GM21367 (cell line): ENCODE measurements around the gene POTEJ.
A peak's percentile ranks its signal among the peaks of the same experiment; 100 is the strongest.
"Not testable (repeated sequence)": the region's sequence is repeated elsewhere in the genome, so short reads cannot be mapped to it uniquely, and the experiment has no call there.

Source experiments
- ATAC-seq: cut with Tn5 transposase; IDR thresholded peaks from one replicate; pipeline ENCODE4 v1.9.1; 2021; ENCODE audit not compliant: unreplicated experiment

POTEJ gene

GRCh38 chr2:130611140-130611539 lies at the start of gene POTEJ:
Gene POTEJ (plus strand): TSS chr2:130611440. CDS start chr2:130611533, 93 bp downstream.
- ATAC-seq = not testable (repeated sequence)

DNA sequence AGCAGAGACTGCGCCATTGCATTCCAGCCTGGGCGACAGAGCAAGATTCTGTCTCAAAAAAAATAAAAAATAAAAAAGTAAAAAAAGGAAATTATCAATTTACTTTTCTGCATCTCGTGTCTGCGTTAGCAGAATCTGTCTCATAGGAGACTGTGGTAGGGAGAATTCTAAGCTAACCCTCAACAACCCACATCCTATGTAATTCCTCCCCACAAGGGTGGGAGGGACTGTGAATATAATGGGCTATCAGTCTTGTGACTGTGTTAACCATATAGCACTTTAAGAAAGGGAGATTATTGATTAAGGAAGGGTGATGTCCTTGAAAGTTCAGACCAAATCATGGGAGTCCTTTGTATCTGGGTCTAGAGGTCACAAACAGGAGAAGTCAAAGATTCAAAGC lies 45.1 kb upstream of the POTEJ start:
- not testable (repeated sequence) for ATAC-seq

DNA sequence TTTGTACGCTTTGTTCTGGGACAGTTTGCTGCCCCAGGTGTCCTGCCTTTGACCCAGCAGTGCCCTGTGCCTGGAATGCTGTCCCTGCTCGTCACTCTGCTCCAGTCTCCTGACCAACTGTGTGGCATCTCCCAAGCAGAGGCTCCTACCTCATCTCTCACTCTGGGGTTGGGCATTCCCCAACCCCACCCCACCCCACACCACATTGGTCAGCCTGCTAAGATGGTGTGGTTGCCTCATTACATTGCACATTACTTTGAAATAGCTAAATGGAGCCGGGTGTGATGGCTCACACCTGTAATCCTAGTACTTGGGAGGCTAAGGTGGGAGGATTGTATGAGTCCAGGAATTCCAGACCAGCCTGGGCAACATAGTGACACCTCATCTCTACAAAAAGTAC lies 39.3 kb upstream of the POTEJ start:
- ATAC-seq = not testable (repeated sequence)

GRCh38 chr2:130574230-130574629 lies 37.0 kb upstream of the POTEJ start:
- not testable (repeated sequence) for ATAC-seq

- ATAC-seq = not testable (repeated sequence)
Measured at GRCh38 chr2:130576209-130576784, 34.9 kb upstream of the POTEJ start.

DNA sequence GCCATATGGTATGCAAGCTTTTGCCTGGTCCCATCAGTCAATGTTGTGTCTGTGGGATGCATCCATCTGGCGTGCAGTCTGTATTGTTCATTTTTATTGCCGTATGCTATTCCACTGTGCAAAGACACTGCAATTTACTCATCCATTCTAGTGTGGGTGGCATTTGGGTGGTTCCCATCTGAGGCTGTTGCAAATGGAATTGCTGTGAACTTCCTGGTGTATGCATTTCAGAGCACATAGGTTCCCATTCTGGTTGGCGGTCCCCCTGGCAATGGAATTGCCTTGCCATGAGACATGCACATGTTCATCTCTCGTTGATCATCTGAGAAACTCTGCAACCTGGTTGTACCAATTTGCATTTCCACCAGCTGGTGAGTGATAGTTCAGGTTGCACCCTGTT lies 33.7 kb upstream of the POTEJ start:
- not testable (repeated sequence) for ATAC-seq

GRCh38 chr2:130579121-130579520 lies 32.1 kb upstream of the POTEJ start:
- not testable (repeated sequence) for ATAC-seq

GRCh38 chr2:130581491-130581890 lies 29.7 kb upstream of the POTEJ start:
- not testable (repeated sequence) for ATAC-seq

- ATAC-seq = not testable (repeated sequence)
Measured at GRCh38 chr2:130582970-130583369, 28.3 kb upstream of the POTEJ start.

DNA sequence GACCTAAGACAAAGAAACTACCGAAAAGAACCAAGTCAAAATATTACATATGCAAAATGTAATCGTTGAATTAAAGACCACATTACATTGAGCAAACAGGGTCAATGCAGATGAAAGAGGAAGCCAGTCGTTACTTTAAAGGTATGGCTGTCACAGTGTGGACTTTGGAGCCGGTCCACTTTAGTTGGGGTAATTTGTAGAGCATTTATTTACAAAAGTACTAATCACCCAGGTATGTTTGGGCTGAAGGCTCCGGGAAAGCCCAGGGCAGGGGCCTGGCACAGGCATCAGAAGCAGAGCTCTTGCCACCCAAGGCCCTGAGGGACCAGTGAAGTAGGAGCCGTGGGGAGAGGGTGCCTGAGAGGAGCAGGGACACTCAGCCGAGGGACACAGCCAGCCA lies 27.7 kb upstream of the POTEJ start:
- not testable (repeated sequence) for ATAC-seq

DNA sequence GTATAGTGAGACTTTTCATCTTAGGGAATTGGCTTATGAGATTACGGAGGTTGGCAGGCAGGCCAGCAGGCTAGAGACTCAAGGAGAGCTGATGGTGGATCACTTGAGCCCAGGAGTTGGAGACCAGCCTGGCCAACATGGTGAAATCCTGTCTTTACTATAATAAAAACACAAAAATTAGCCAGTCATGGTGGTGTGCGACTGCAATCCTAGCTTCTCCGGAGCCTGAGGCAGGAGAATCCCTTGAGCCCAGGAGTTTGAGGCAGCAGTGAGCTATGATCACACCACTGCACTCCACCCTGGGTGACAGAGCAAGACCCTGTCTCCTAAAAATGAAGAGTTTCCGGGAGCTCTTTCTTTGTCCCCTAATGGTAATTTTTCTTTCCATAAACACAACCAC lies 26.5 kb upstream of the POTEJ start:
- ATAC-seq = not testable (repeated sequence)

DNA sequence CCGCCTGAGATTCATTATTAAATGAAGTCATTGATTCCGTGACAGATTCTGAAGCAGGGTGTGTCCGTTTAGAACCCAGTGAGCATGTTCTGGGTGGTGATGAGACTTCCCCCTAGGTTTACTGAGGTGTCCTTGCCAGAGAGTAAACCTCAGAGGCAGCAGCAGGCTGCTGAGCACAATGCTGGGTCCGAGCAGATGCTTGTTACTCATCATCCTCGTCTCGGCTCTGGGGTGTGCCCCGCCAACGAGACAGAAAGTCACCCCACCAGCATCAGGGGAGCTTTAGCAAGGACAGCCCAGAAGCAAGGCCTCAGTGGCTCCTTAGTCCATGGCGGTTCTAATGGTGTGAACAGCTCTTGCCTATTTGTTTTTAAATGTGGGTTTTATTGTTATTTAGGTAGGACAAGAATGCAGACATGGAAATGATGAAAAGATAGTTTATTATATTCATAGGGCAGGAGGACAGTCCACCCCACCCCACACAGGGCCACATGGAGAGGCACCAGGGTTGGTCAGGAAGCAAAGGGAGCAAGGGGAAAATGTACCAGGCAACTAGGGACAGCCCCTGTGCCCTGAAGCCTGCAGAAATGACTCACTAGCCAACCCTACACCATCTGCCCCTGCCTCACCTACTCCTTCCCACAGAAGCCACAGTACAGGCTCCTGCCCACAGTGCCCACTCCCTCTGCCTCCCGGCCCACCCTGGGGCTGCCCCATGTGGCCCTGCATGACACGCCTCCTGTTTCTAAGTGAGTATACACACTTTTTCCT lies 22.4 kb upstream of the POTEJ start:
- ATAC-seq = peak; percentile 69

GRCh38 chr2:130590170-130590841 lies 20.9 kb upstream of the POTEJ start:
- ATAC-seq = not testable (repeated sequence)

DNA sequence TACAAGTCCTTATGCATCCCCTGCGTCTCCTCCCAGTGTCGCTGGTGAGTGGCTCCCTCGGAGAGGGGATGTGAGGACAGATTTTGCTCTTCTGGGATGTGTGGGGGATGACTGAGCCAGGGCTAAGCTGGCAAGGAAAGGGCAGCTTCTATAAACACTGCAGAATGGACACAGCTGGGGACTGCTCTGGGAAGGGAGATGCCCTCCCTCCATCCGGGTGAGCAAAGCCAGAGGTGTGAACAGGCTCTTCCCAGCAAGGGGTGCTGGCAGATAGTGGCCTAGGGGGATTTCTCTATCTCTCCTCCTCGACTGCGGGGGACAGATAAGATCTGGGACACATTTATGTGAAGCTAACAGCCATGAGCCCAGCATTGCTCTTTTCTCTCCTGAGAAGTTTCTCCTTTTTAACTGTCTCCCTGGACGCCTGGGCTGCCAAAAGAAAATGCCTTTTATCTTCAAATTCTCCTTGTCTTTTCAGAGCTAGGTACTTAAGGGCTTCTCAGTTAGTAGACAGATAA lies 20.3 kb upstream of the POTEJ start:
- not testable (repeated sequence) for ATAC-seq

DNA sequence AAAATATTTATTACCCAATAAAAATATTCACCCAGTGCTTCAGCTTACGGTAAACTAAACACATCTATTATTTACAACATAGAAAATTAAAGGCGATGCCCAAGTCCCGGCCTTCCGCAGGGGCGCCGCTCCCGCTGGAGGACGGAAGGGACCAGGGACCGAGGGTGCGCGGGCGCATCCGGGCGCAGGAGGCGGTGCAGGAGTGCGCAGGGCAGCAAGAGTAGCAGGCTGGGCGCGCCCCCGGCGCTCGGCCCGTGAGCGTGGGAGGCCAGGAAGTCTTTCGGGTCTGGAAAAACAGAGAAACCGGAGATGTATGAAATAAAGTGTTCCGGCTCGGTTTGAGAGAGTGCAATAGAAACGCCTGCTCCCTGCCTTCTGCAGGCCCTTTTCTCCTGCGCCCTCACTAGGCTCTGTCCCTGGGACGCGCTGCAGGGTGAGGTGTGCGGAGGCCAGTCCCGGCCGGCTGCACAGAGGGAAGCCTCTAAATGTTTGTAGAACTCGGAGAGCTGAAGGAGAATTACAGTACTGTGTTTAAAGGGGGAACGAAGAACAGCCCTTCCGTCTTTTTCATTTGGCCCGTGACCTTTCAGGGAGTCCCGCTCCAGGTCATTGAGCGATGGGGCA lies 18.3 kb upstream of the POTEJ start:
- ATAC-seq = not testable (repeated sequence)

- not testable (repeated sequence) for ATAC-seq
Measured at GRCh38 chr2:130594011-130594410, 17.2 kb upstream of the POTEJ start.

- not testable (repeated sequence) for ATAC-seq
Measured at GRCh38 chr2:130596757-130597156, 14.5 kb upstream of the POTEJ start.

DNA sequence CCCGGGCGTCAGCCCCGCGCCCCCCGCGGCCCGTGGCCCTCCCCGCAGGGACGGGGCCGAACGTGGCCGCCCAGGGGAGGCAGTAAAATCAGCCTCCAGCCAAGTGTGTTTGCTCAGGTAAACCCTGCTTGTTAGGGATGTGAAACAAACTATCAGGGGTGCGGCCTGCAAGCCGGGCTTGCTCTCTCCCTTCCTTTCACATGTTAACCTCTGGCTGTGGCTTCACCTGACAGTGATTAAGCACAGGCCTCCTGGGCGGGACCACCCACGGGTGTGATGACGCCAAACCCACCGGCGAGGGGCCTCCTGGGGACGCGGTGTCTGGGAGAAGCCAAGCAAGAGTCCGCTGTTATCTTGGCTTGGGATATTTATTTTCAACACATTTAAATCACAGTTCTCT lies 13.2 kb upstream of the POTEJ start:
- ATAC-seq = not testable (repeated sequence)

GRCh38 chr2:130598463-130598862 lies 12.8 kb upstream of the POTEJ start:
- not testable (repeated sequence) for ATAC-seq

GRCh38 chr2:130599393-130599792 lies 11.8 kb upstream of the POTEJ start, which contains the start of gene CFC1:
Gene CFC1 (minus strand): TSS chr2:130599575. CDS start chr2:130599287, 288 bp downstream.
- ATAC-seq = not testable (repeated sequence)

DNA sequence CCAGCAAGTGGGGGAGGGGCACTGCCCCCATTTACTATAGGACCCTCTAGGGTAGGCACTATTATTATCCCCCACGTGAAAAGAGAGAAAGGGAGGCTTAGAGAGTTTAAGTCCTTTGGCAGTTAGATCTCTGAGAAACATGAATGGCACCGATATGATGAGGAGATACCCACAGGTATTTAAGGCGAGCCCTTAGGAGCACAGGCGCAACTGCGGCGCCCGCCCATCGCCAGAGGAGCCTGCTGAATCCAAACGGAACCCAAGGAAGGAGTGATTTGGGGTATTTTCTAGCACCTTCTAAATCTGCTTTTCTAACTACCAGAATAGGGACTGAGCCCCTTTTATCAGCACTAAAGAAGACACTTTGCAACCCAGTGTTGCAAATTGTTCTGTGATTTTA lies 11.3 kb upstream of the POTEJ start:
- ATAC-seq = not testable (repeated sequence)
